Endothelial cell of umbilical vein (primary cell): Measurements from ENCODE around the gene KRTAP9-9. TPM values are rescaled to one million over a fixed set of nuclear protein-coding genes. Genes with fewer than 3 reads are reported as not detected.

ENCODE experiments used
- BruUV-seq: library from RNA; stranded (reverse); fragments of 400-500 nt; replicated peaks from 2 replicates; lab custom pipeline; 2021; lab: Mats Ljungman, UMichigan
- CTCF ChIA-PET: fragments of 300-600, 350-600 bp; sonication (Branson Sonifier 250); formaldehyde crosslinking; loops from one replicate; lab custom pipeline; 2021; ENCODE audit warnings: antibody characterized with exemption, inconsistent platforms; lab: Charles Lee
- POLR2A ChIA-PET: fragments of 300-600, 350-600 bp; sonication (Branson Sonifier 250); formaldehyde crosslinking; loops from one replicate; lab custom pipeline; 2021; ENCODE audit warnings: antibody characterized with exemption, inconsistent platforms; lab: Charles Lee
- DNase-seq: peaks from one replicate; pipeline ENCODE4 v3.0.0-alpha.2; 2011; ENCODE audit warnings: low read depth, low spot score
- FAIRE-seq: peaks from 2 replicates; lab custom pipeline; 2011; peaks lifted over from hg19 to GRCh38; lab: Jason Lieb, UNC
- H2AFZ ChIP-seq: 2 replicates; pipeline ENCODE4 v1.6.0; 2012; ENCODE audit warnings: low read depth, low read length, control low read depth, inconsistent platforms
- H3K27ac ChIP-seq: 2 replicates; pipeline ENCODE4 v1.5.1; 2011; ENCODE audit warnings: low read depth, mild to moderate bottlenecking, control low read depth, low read length, moderate library complexity; ENCODE audit not compliant: insufficient read depth
- H3K27me3 ChIP-seq, 2 experiments: 2 replicates each; pipeline versions ENCODE4 v1.6.0 to v1.6.1; 2011; ENCODE audit warnings: low read length in 2 of 2, mixed read lengths in 1 of 2; ENCODE audit not compliant: control insufficient read depth in 2 of 2, insufficient read depth in 2 of 2
- H3K36me3 ChIP-seq, 2 experiments: 2 replicates in 1 of 2; 3 replicates in 1 of 2; pipeline ENCODE4 v1.5.1; 2011; ENCODE audit warnings: low read length in 2 of 2, mild to moderate bottlenecking in 1 of 2, moderate library complexity in 1 of 2; ENCODE audit not compliant: control insufficient read depth in 2 of 2, insufficient read depth in 2 of 2; ENCODE audit errors: extremely low read depth in 1 of 2
- H3K4me1 ChIP-seq: 3 replicates; pipeline ENCODE4 v1.5.1; 2011; ENCODE audit warnings: mild to moderate bottlenecking, low read length; ENCODE audit not compliant: control insufficient read depth, insufficient read depth; ENCODE audit errors: extremely low read depth
- H3K4me2 ChIP-seq: 2 replicates; pipeline ENCODE4 v1.6.1; 2011; ENCODE audit warnings: low read length, control low read depth, mixed read lengths; ENCODE audit not compliant: insufficient read depth
- H3K4me3 ChIP-seq, 3 experiments: fragments of 200-600 bp in 1 of 3; sonication (generic), shearing (Covaris generic) in 1 of 3; replicated peaks in 1 of 3; 2 replicates each; pipeline ENCODE4 v1.5.1; 2011 to 2016; ENCODE audit warnings: control low read depth in 3 of 3, low read length in 3 of 3, mild to moderate bottlenecking in 2 of 3, inconsistent platforms in 1 of 3, low read depth in 1 of 3, moderate library complexity in 1 of 3; ENCODE audit not compliant: insufficient read depth in 1 of 3
- H3K79me2 ChIP-seq: 2 replicates; pipeline ENCODE4 v1.6.0; 2012; ENCODE audit warnings: low read length, inconsistent platforms; ENCODE audit not compliant: control insufficient read depth, insufficient read depth
- H3K9ac ChIP-seq: replicated peaks from 2 replicates; pipeline ENCODE3; 2011; ENCODE audit warnings: low read length, control low read depth; ENCODE audit not compliant: insufficient read depth; ENCODE audit errors: extremely low read depth
- H3K9me1 ChIP-seq: replicated peaks from 3 replicates; pipeline ENCODE4 v1.6.0; 2011; ENCODE audit warnings: mild to moderate bottlenecking, low read length; ENCODE audit not compliant: control insufficient read depth, insufficient read depth; ENCODE audit errors: extremely low read depth
- H3K9me3 ChIP-seq: replicated peaks from 2 replicates; pipeline ENCODE4 v1.5.1; 2012; ENCODE audit warnings: low read length, inconsistent platforms; ENCODE audit not compliant: control insufficient read depth, insufficient read depth
- H4K20me1 ChIP-seq: replicated peaks from 2 replicates; pipeline ENCODE3; 2011; ENCODE audit warnings: mild to moderate bottlenecking, low read length; ENCODE audit not compliant: control insufficient read depth, insufficient read depth; ENCODE audit errors: extremely low read depth
- EZH2 ChIP-seq: IDR thresholded peaks from 2 replicates; pipeline ENCODE4 v1.6.1; 2012; ENCODE audit warnings: borderline replicate concordance, low read depth, mild to moderate bottlenecking, moderate library complexity, low read length, inconsistent platforms; ENCODE audit not compliant: severe bottlenecking
- FOS ChIP-seq: IDR thresholded peaks from 2 replicates; pipeline ENCODE4 v1.6.1; 2011; ENCODE audit warnings: mild to moderate bottlenecking, low read length, moderate library complexity, borderline replicate concordance; ENCODE audit not compliant: insufficient read depth
- GATA2 ChIP-seq: IDR thresholded peaks from 2 replicates; pipeline ENCODE4 v1.7.0; 2011; ENCODE audit warnings: low read depth, mild to moderate bottlenecking, moderate library complexity, mixed read lengths, low read length; ENCODE audit not compliant: insufficient read length, insufficient read depth
- JUN ChIP-seq: IDR thresholded peaks from 2 replicates; pipeline ENCODE4 v1.6.1; 2011; ENCODE audit warnings: borderline replicate concordance, low read depth; ENCODE audit not compliant: insufficient read length, insufficient read depth
- MYC ChIP-seq: IDR thresholded peaks from one replicate; pipeline ENCODE4 v1.6.1; 2011; ENCODE audit warnings: mild to moderate bottlenecking, low read depth, low read length
- POLR2A ChIP-seq: IDR thresholded peaks from 2 replicates; pipeline ENCODE4 v1.6.1; 2012; ENCODE audit warnings: low read depth, mild to moderate bottlenecking, control low read depth, low read length
- POLR2AphosphoS5 ChIP-seq: IDR thresholded peaks from 2 replicates; pipeline ENCODE4 v1.6.1; 2012; ENCODE audit warnings: low read depth, mild to moderate bottlenecking, control low read depth, low read length, moderate library complexity; ENCODE audit not compliant: insufficient read depth
- dilution Hi-C: fragments of 300-500 bp; cut with MboI; formaldehyde crosslinking; loops from one replicate; pipeline ENCODE4 v1.15.0; 2019; ENCODE audit warnings: low sequenced_read_pairs; ENCODE audit not compliant: extremely low pct_ligation_motif_present
- intact Hi-C: fragments of 100-400 bp; cut with micrococcal nuclease; formaldehyde crosslinking; loops from one replicate; pipeline ENCODE4 v1.10.0; 2022
- polyA plus RNA-seq, 4 experiments: library from polyadenylated mRNA; depleted of rRNA in 3 of 4; stranded (reverse) in 3 of 4; unstranded in 1 of 4; fragments of >200 nt; gene quantifications; 2 replicates each; pipeline versions ENCODE4 v1.2.1 to v1.2.3, GENCODE V29; 2011 to 2012; ENCODE audit warnings: missing spikeins in 1 of 4
- total RNA-seq: library from RNA; stranded (reverse); gene quantifications from 2 replicates; pipeline ENCODE4 v1.2.3, GENCODE V29; 2021
- TF ChIP-seq, protein P1 (sequence below), 2 donors: IDR thresholded peaks; 1 replicate in 1 of 2; 2 replicates in 1 of 2; pipeline ENCODE4 v1.5.1; 2011; ENCODE audit warnings: low read length in 2 of 2, mild to moderate bottlenecking in 2 of 2, moderate library complexity in 2 of 2, control low read depth in 1 of 2, inconsistent platforms in 1 of 2, low read depth in 1 of 2; ENCODE audit not compliant: insufficient read depth in 1 of 2; ENCODE audit errors: extremely low read depth in 1 of 2
- TF ChIP-seq, protein P2 (sequence below): IDR thresholded peaks from 2 replicates; pipeline ENCODE4 v1.6.1; 2011; ENCODE audit not compliant: insufficient read depth, insufficient read length

The KRTAP9-9 gene
- total and polyA plus RNA-seq, 2 donors (not counting 3 experiments of a cell fraction or from before 2014, with no cell fraction given), result not detected

DNA sequence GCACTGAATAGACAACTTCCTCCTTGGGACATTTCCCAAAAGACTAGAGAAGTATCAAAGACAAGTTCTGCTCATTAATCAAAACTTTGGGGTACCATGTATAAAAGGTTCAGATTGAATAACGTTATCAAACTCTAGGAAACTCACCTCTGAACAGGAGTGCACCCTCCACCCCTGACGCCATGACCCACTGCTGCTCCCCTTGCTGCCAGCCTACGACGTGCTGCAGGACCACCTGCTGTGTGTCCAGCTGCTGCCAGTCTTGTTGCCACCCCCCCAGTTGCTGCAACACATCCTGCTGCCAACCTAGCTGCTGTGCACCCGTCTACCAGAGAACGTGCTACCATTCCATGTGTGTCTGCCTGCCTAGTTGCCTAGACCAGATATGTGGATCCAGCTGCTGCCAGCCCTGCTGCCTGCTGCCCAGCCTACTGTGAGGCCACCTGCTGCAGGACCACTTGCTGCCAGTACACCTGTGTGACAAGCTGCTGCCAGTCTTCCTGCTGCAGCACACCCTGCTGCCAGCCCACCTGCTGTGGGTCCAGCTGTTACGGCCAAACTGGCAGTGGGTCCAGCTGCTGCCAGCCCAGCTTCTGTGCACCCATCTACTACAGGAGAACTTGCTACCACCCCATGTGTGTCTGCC lies 42.5 kb upstream of the KRTAP9-9 start:
- intact Hi-C loops, result no loop called here
- Histone ChIP-seq H3K36me3 (no peaks in the 10 kb centered on the region), H3K27me3 (no peaks in the 10 kb centered on the region), H4K20me1 (no peaks in the 10 kb centered on the region), H3K4me1 (no peaks in the 10 kb centered on the region), H3K9me3 (no peaks in the 10 kb centered on the region), H3K79me2 (no peaks in the 10 kb centered on the region), H3K27ac (no peak overlapping the region), H2AFZ (no peak overlapping the region), H3K9me1 (no peaks in the 10 kb centered on the region), H3K4me3 (no peak overlapping the region), H3K4me2 (no peak overlapping the region), H3K9ac (no peak overlapping the region)
- no TSS peak for BruUV-seq
- dilution Hi-C loops, result no loop called here
- POLR2A ChIA-PET, result no interaction called here
- DNase-seq (no peak), FAIRE-seq (no peak)
- TF ChIP-seq GATA2 (no peak), POLR2AphosphoS5 (no peak), MYC (no peak), FOS (no peak), POLR2A (no peak), JUN (no peak), EZH2 (no peak)
- TF ChIP-seq, protein P1, sequence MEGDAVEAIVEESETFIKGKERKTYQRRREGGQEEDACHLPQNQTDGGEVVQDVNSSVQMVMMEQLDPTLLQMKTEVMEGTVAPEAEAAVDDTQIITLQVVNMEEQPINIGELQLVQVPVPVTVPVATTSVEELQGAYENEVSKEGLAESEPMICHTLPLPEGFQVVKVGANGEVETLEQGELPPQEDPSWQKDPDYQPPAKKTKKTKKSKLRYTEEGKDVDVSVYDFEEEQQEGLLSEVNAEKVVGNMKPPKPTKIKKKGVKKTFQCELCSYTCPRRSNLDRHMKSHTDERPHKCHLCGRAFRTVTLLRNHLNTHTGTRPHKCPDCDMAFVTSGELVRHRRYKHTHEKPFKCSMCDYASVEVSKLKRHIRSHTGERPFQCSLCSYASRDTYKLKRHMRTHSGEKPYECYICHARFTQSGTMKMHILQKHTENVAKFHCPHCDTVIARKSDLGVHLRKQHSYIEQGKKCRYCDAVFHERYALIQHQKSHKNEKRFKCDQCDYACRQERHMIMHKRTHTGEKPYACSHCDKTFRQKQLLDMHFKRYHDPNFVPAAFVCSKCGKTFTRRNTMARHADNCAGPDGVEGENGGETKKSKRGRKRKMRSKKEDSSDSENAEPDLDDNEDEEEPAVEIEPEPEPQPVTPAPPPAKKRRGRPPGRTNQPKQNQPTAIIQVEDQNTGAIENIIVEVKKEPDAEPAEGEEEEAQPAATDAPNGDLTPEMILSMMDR (IDR thresholded peaks at IDR 0.05; ENCODE audit: extremely low read depth in 1 of 2, insufficient read depth in 1 of 2, low read depth in 1 of 2, low read length in 2 of 2), result no peak
- TF ChIP-seq, protein P2, sequence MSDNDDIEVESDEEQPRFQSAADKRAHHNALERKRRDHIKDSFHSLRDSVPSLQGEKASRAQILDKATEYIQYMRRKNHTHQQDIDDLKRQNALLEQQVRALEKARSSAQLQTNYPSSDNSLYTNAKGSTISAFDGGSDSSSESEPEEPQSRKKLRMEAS, result no peak
- CTCF ChIA-PET, result no interaction called here
